Thyroid gland (tissue), 4 donors: ENCODE measurements around the gene KIF12. TPM values are rescaled to one million over a fixed set of nuclear protein-coding genes. Genes with fewer than 3 reads are reported as not detected.
"Not testable (repeated sequence)": the region's sequence is repeated elsewhere in the genome, so short reads cannot be mapped to it uniquely, and the experiment has no call there.

Experiments used
- DNase-seq, 2 donors: peaks; one replicate each; pipeline ENCODE4 v3.0.0-alpha.2; 2019
- H3K27ac ChIP-seq, 3 donors: fragments of 200-600 bp; sonication (generic); 1 replicate in 2 of 3; 2 replicates in 1 of 3; pipeline ENCODE4 v1.5.1; 2016 to 2019; ENCODE audit warnings: mild to moderate bottlenecking in 1 of 3, moderate library complexity in 1 of 3
- H3K27me3 ChIP-seq: fragments of 200-600 bp; sonication (generic); one replicate; pipeline ENCODE4 v1.5.1; 2019
- H3K36me3 ChIP-seq, 2 donors: fragments of 200-600 bp; sonication (generic); one replicate each; pipeline ENCODE4 v1.5.1; 2016 to 2019
- H3K4me1 ChIP-seq, 2 donors: fragments of 200-600 bp; sonication (generic); one replicate each; pipeline ENCODE4 v1.5.1; 2017 to 2019
- H3K4me3 ChIP-seq, 3 donors: fragments of 200-600 bp; sonication (generic); replicated peaks in 1 of 3; 1 replicate in 2 of 3; 2 replicates in 1 of 3; pipeline ENCODE4 v1.5.1; 2016; ENCODE audit warnings: mild to moderate bottlenecking in 1 of 3
- H3K9me3 ChIP-seq: fragments of 200-600 bp; sonication (generic); one replicate; pipeline ENCODE4 v1.5.1; 2017
- CTCF ChIP-seq, 6 experiments: fragments of 200-600 bp in 3 of 6; fragments of 450-650 bp in 3 of 6; sonication (generic) in 3 of 6; IDR thresholded peaks; one replicate each; pipeline ENCODE4 v1.5.1; 2016 to 2019; ENCODE audit warnings: antibody characterized with exemption in 6 of 6, mild to moderate bottlenecking in 2 of 6, inconsistent platforms in 1 of 6, moderate library complexity in 1 of 6
- POLR2A ChIP-seq, 2 donors: fragments of 450-650 bp; IDR thresholded peaks; one replicate each; pipeline ENCODE4 v1.6.1; 2017; ENCODE audit warnings: antibody characterized with exemption in 2 of 2, mild to moderate bottlenecking in 2 of 2, moderate library complexity in 1 of 2
- WGBS, 2 donors: methylation state at CpG; one replicate each; pipeline ENCODE4 v1.1.5; 2017; 5-methylcytosine and 5-hydroxymethylcytosine counted together
- intact Hi-C: fragments of 100-400 bp; cut with DNase I; formaldehyde crosslinking; loops from one replicate; pipeline ENCODE4 v1.15.1; 2023
- total RNA-seq, 4 donors: library from RNA; depleted of rRNA; stranded (reverse); fragments of >200 nt; gene quantifications; one replicate each; pipeline ENCODE4 v1.2.3, GENCODE V29; 2016

Gene KIF12
- total RNA-seq, 4 donors from 2014 or later, result 13.4 to 56.0 (median 31.7) TPM

GRCh38 chr9:114084282-114085073 is 14.6 kb downstream of the KIF12 start:
- DNase-seq, result no peak
- TF ChIP-seq POLR2A (IDR thresholded peaks at IDR 0.05), result no peak
- no peak overlapping the region for H3K27ac ChIP-seq
- no peak overlapping the region for H3K4me3 ChIP-seq
- WGBS, 2 donors, result 79 to 85% methylated on average over 10 to 11 of the region's 11 CpGs
- no peaks in the 10 kb centered on the region for H3K9me3 ChIP-seq
- no peaks in the 10 kb centered on the region for H3K27me3 ChIP-seq
- intact Hi-C loops, result loop anchor here (5.0 kb wide), 1 partner anchor 208 kb away; no protein-coding TSS in a partner anchor
- no peaks in the 10 kb centered on the region for H3K36me3 ChIP-seq
- H3K4me1 ChIP-seq, result no peaks in the 10 kb centered on the region

GRCh38 chr9:114083666-114084065 is 15.4 kb downstream of the KIF12 start:
- 89 to 91% methylated on average over 6 of the region's 6 CpGs for WGBS, 2 donors
- no peaks in the 10 kb centered on the region for H3K36me3 ChIP-seq
- intact Hi-C loops, result loop anchor here (5.0 kb wide), 1 partner anchor 209 kb away; no protein-coding TSS in a partner anchor
- H3K4me3 ChIP-seq, result no peak overlapping the region
- H3K27me3 ChIP-seq, result no peaks in the 10 kb centered on the region
- no peak for TF ChIP-seq POLR2A (IDR thresholded peaks at IDR 0.05)
- TF ChIP-seq CTCF (IDR thresholded peaks at IDR 0.05), result no peak
- no peak for DNase-seq
- no peak overlapping the region for H3K27ac ChIP-seq
- H3K4me1 ChIP-seq, result peaks cover 0 to under 1% of the 10 kb centered on the region in 2 donors
- H3K9me3 ChIP-seq, result no peaks in the 10 kb centered on the region

- H3K27ac ChIP-seq, result peak overlapping the region in 1 of 3 donors; percentile 29
- not testable (repeated sequence) for H3K9me3 ChIP-seq, H3K36me3 ChIP-seq, H3K4me3 ChIP-seq, H3K4me1 ChIP-seq, H3K27me3 ChIP-seq
- intact Hi-C loops, result loop anchor here (5.0 kb wide), 1 partner anchor 209 kb away; no protein-coding TSS in a partner anchor
- DNase-seq, result peak in 1 of 2 donors; percentile 37
- WGBS, 2 donors, result 42 to 47% methylated on average over 13 of the region's 13 CpGs
Measured at GRCh38 chr9:114082763-114083412, 16.2 kb downstream of the KIF12 start.

GRCh38 chr9:114082017-114082762 is 16.9 kb downstream of the KIF12 start:
- Histone ChIP-seq H3K27ac (peak overlapping the region in 1 of 3 donors; percentile 29), H3K27me3 (no peaks in the 10 kb centered on the region), H3K9me3 (no peaks in the 10 kb centered on the region), H3K36me3 (no peaks in the 10 kb centered on the region), H3K4me1 (peaks cover 0 to 2% of the 10 kb centered on the region in 2 donors), H3K4me3 (no peak overlapping the region)
- intact Hi-C loops, result loop anchor here (5.0 kb wide), 1 partner anchor 210 kb away; no protein-coding TSS in a partner anchor
- WGBS, 2 donors, result 41 to 49% methylated on average over 9 of the region's 10 CpGs
- no peak for TF ChIP-seq POLR2A (IDR thresholded peaks at IDR 0.05)
- TF ChIP-seq CTCF (IDR thresholded peaks at IDR 0.05), result peak; percentile 85 to 93 (median 90)
- peak; percentile 91 to 93 for DNase-seq

GRCh38 chr9:114081441-114082016 is 17.6 kb downstream of the KIF12 start:
- intact Hi-C loops, result loop anchor here (5.0 kb wide), 1 partner anchor 211 kb away; no protein-coding TSS in a partner anchor
- DNase-seq, result no peak

More at GRCh38 chr9:114081441-114082016, 17.6 kb downstream of the KIF12 start:
- TF ChIP-seq POLR2A (IDR thresholded peaks at IDR 0.05) (no peak), CTCF (IDR thresholded peaks at IDR 0.05) (no peak)
- H3K36me3 ChIP-seq, result no peaks in the 10 kb centered on the region
- 78 to 86% methylated on average over 6 of the region's 6 CpGs for WGBS, 2 donors
- no peaks in the 10 kb centered on the region for H3K27me3 ChIP-seq
- H3K4me3 ChIP-seq, result no peak overlapping the region
- H3K27ac ChIP-seq, result no peak overlapping the region
- H3K4me1 ChIP-seq, result peaks cover 0 to 2% of the 10 kb centered on the region in 2 donors
- H3K9me3 ChIP-seq, result no peaks in the 10 kb centered on the region
